Measurements from ENCODE around the gene S100A7A. TPM values are rescaled to one million over a fixed set of nuclear protein-coding genes. Genes with fewer than 3 reads are reported as not detected.
"Not testable (repeated sequence)": the region's sequence is repeated elsewhere in the genome, so short reads cannot be mapped to it uniquely, and the experiment has no call there.

The S100A7A gene
- total and polyA plus RNA-seq, 4 donors = not detected

- 50% methylated on average over 1 of the region's 1 CpG for WGBS
- no peak overlapping the region for H3K9ac ChIP-seq (ENCODE audit: low read depth in 1 of 2, low read length in 2 of 2)
- H3K27ac ChIP-seq (ENCODE audit: low read depth in 1 of 2, low read length in 2 of 2) = no peak overlapping the region
- H3K27me3 ChIP-seq (ENCODE audit: control insufficient read depth in 4 of 4, insufficient read depth in 4 of 4, low read length in 3 of 4) = no peaks in the 10 kb centered on the region
- H3K4me3 ChIP-seq (ENCODE audit: low read depth in 1 of 3, low read length in 3 of 3) = no peak overlapping the region
- H3K4me1 ChIP-seq (ENCODE audit: control insufficient read depth in 4 of 4, insufficient read depth in 4 of 4, low read length in 3 of 4) = no peaks in the 10 kb centered on the region
- H3K9me3 ChIP-seq (ENCODE audit: control insufficient read depth in 4 of 4, low read length in 3 of 4) = no peaks in the 10 kb centered on the region
- DNase-seq (ENCODE audit: low spot score) = no peak
- no peaks in the 10 kb centered on the region for H3K36me3 ChIP-seq (ENCODE audit: control insufficient read depth in 4 of 4, insufficient read depth in 3 of 4, low read depth in 1 of 4, low read length in 3 of 4)
- TF ChIP-seq TAF1 (conservative IDR thresholded peaks at IDR 0.05) = no peak
- no peak for TF ChIP-seq FOXA2 (IDR thresholded peaks at IDR 0.05)
- no peak for TF ChIP-seq EGR1 (IDR thresholded peaks at IDR 0.05; ENCODE audit: low read depth in 2 of 2)
- no peak for TF ChIP-seq GABPA (IDR thresholded peaks at IDR 0.05 in 1 of 2, conservative IDR thresholded peaks at IDR 0.05 in 1 of 2)
- no peak for TF ChIP-seq SP1 (IDR thresholded peaks at IDR 0.05)
- TF ChIP-seq HNF4A (conservative IDR thresholded peaks at IDR 0.05) = no peak
- no peak for TF ChIP-seq RXRA (IDR thresholded peaks at IDR 0.05)
- no peak for TF ChIP-seq FOXA1 (IDR thresholded peaks at IDR 0.05)
Observed at GRCh38 chr1:153456396-153456795, 40.1 kb downstream of the S100A7A start.

- Histone ChIP-seq H3K4me1 (ENCODE audit: control insufficient read depth in 4 of 4, insufficient read depth in 4 of 4, low read length in 3 of 4) (no peaks in the 10 kb centered on the region), H3K27me3 (ENCODE audit: control insufficient read depth in 4 of 4, insufficient read depth in 4 of 4, low read length in 3 of 4) (peaks cover 0 to 3% (median 0%) of the 10 kb centered on the region in 4 donors)
- TF ChIP-seq HNF4A (conservative IDR thresholded peaks at IDR 0.05) (no peak), FOXA2 (IDR thresholded peaks at IDR 0.05) (no peak), EGR1 (IDR thresholded peaks at IDR 0.05; ENCODE audit: low read depth in 2 of 2) (no peak), RAD21 (IDR thresholded peaks at IDR 0.05) (no peak), JUND (IDR thresholded peaks at IDR 0.05) (no peak)
Observed at GRCh38 chr1:153459655-153460054, 43.3 kb downstream of the S100A7A start.

GRCh38 chr1:153460551-153460950 is 44.2 kb downstream of the S100A7A start, which contains the start of gene S100A7:
S100A7 (minus strand) TSS chr1:153460651; CDS start chr1:153459013, 1,638 bp downstream.
- Histone ChIP-seq H3K9me3 (ENCODE audit: control insufficient read depth in 4 of 4, low read length in 3 of 4) (no peaks in the 10 kb centered on the region), H3K27ac (ENCODE audit: low read depth in 1 of 2, low read length in 2 of 2) (no peak within 1 kb of the TSS), H3K36me3 (ENCODE audit: control insufficient read depth in 4 of 4, insufficient read depth in 3 of 4, low read depth in 1 of 4, low read length in 3 of 4) (no peaks in the 10 kb centered on the region), H3K4me3 (ENCODE audit: low read depth in 1 of 3, low read length in 3 of 3) (no peak within 1 kb of the TSS), H3K9ac (ENCODE audit: low read depth in 1 of 2, low read length in 2 of 2) (no peak within 1 kb of the TSS), H3K4me1 (ENCODE audit: control insufficient read depth in 4 of 4, insufficient read depth in 4 of 4, low read length in 3 of 4) (no peaks in the 10 kb centered on the region), H3K27me3 (ENCODE audit: control insufficient read depth in 4 of 4, insufficient read depth in 4 of 4, low read length in 3 of 4) (peaks cover 0 to 3% (median 0%) of the 10 kb centered on the region in 4 donors)
- WGBS = 83% methylated on average over 4 of the region's 4 CpGs
- DNase-seq (ENCODE audit: low spot score) = no peak
- TF ChIP-seq TAF1 (conservative IDR thresholded peaks at IDR 0.05) = no peak
- no peak for TF ChIP-seq REST (IDR thresholded peaks at IDR 0.05)
- TF ChIP-seq FOXA1 (IDR thresholded peaks at IDR 0.05) = no peak
- no peak for TF ChIP-seq RAD21 (IDR thresholded peaks at IDR 0.05)
- TF ChIP-seq ATF3 (IDR thresholded peaks at IDR 0.05) = no peak
- TF ChIP-seq YY1 (IDR thresholded peaks at IDR 0.05) = no peak
- TF ChIP-seq HNF4A (conservative IDR thresholded peaks at IDR 0.05) = no peak
- no peak for TF ChIP-seq HNF4G (IDR thresholded peaks at IDR 0.05)
- no peak for TF ChIP-seq FOXA2 (IDR thresholded peaks at IDR 0.05)

More at GRCh38 chr1:153459655-153460054, 43.3 kb downstream of the S100A7A start:
- no peak overlapping the region for H3K9ac ChIP-seq (ENCODE audit: low read depth in 1 of 2, low read length in 2 of 2)
- no peak overlapping the region for H3K4me3 ChIP-seq (ENCODE audit: low read depth in 1 of 3, low read length in 3 of 3)
- 79% methylated on average over 2 of the region's 2 CpGs for WGBS
- H3K36me3 ChIP-seq (ENCODE audit: control insufficient read depth in 4 of 4, insufficient read depth in 3 of 4, low read depth in 1 of 4, low read length in 3 of 4) = no peaks in the 10 kb centered on the region
- H3K9me3 ChIP-seq (ENCODE audit: control insufficient read depth in 4 of 4, low read length in 3 of 4) = no peaks in the 10 kb centered on the region
- H3K27ac ChIP-seq (ENCODE audit: low read depth in 1 of 2, low read length in 2 of 2) = no peak overlapping the region
- DNase-seq (ENCODE audit: low spot score) = no peak

- DNase-seq (ENCODE audit: low spot score); H3K9ac ChIP-seq (ENCODE audit: low read depth in 1 of 2, low read length in 2 of 2); H3K36me3 ChIP-seq (ENCODE audit: control insufficient read depth in 4 of 4, insufficient read depth in 3 of 4, low read depth in 1 of 4, low read length in 3 of 4); H3K27me3 ChIP-seq (ENCODE audit: control insufficient read depth in 4 of 4, insufficient read depth in 4 of 4, low read length in 3 of 4); H3K9me3 ChIP-seq (ENCODE audit: control insufficient read depth in 4 of 4, low read length in 3 of 4); H3K4me1 ChIP-seq (ENCODE audit: control insufficient read depth in 4 of 4, insufficient read depth in 4 of 4, low read length in 3 of 4); H3K4me3 ChIP-seq (ENCODE audit: low read depth in 1 of 3, low read length in 3 of 3); H3K27ac ChIP-seq (ENCODE audit: low read depth in 1 of 2, low read length in 2 of 2): not testable (repeated sequence)
Observed at GRCh38 chr1:153462741-153463140, 46.4 kb downstream of the S100A7A start.
